T-helper 2 cell treated with Interferon-gamma antibody and Interleukin-4, amounts not matched to agents 5 μg/mL and 100 μg/mL, for 36 hours (primary cell): ENCODE results near the gene ASIC4.

Source experiments
- DNase-seq: peaks from one replicate; pipeline ENCODE4 v3.0.0; 2021; ENCODE audit warnings: low spot score
- H3K27ac Mint-ChIP-seq: one replicate; pipeline ENCODE4 v1.8.0; 2021; ENCODE audit warnings: mild to moderate bottlenecking, mixed read lengths
- H3K27me3 Mint-ChIP-seq: one replicate; pipeline ENCODE4 v1.8.0; 2021; ENCODE audit warnings: low read depth, mixed read lengths
- H3K36me3 Mint-ChIP-seq: one replicate; pipeline ENCODE4 v1.8.0; 2021; ENCODE audit warnings: low read depth, mixed read lengths
- H3K4me1 Mint-ChIP-seq: one replicate; pipeline ENCODE4 v1.8.0; 2021; ENCODE audit warnings: low read depth, mixed read lengths
- H3K4me3 Mint-ChIP-seq: one replicate; pipeline ENCODE4 v1.8.0; 2022; ENCODE audit warnings: mild to moderate bottlenecking, moderate library complexity, mixed read lengths
- H3K9me3 Mint-ChIP-seq: one replicate; pipeline ENCODE4 v1.8.0; 2021; ENCODE audit warnings: mixed read lengths

Gene ASIC4

GRCh38 chr2:219499058-219499307 is 15.3 kb upstream of the ASIC4 start:
- Mint-ChIP-seq H3K4me1 (peaks cover 32% of the 10 kb centered on the region), H3K27ac (peak overlapping the region; percentile 90), H3K9me3 (no peaks in the 10 kb centered on the region), H3K27me3 (peaks cover 39% of the 10 kb centered on the region), H3K4me3 (peak overlapping the region; percentile 94), H3K36me3 (peaks cover 9% of the 10 kb centered on the region)
- DNase-seq = no peak

DNA sequence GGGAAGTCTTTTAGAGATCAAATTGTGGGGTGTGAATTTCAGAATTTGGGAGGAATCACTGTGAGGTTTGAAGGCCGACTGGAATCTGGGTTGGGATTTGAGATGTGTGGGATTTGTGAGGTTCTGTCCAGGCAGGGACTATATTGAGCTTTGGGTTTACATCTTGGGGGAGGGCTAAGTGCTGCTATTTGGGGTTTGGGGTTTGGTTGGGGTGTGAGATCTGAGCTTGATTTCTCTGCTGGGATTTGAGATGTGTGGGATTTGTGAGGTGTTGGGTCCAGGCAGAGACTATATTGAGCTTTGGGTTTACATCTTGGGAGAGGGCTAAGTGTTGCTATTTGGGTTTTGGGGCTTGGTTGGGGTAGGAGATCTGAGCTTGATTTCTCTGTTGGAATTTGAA is 14.7 kb upstream of the ASIC4 start:
- Mint-ChIP-seq H3K27ac (peak overlapping the region; percentile 90), H3K9me3 (no peaks in the 10 kb centered on the region), H3K4me3 (peak overlapping the region; percentile 94)

DNA sequence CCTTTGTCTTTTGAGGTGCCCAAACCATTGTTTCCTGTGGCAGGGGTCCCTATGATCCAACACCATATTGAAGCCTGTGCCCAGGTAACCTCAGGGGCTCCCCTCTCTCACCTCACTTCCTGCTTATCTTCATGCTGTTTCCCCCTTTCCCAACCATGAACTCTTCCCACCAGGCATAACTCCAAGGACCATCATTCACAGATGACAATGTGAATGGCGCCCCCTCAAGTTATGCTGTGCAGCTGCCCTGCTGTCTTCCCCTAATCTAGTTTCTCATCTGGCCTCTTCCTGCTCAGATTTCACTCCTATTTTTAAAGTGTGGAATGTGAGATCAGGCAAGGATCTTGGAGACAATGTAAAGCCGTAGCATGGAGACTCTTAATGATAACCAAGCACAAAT is 14.1 kb upstream of the ASIC4 start:
- peaks cover 29% of the 10 kb centered on the region for H3K27me3 Mint-ChIP-seq
- peaks cover 11% of the 10 kb centered on the region for H3K36me3 Mint-ChIP-seq
- H3K4me1 Mint-ChIP-seq = peaks cover 32% of the 10 kb centered on the region
- peak overlapping the region; percentile 94 for H3K4me3 Mint-ChIP-seq
- no peaks in the 10 kb centered on the region for H3K9me3 Mint-ChIP-seq
- H3K27ac Mint-ChIP-seq = peak overlapping the region; percentile 32
- DNase-seq = no peak

More for the DNA sequence above, 14.7 kb upstream of the ASIC4 start:
- Mint-ChIP-seq H3K36me3 (peaks cover 11% of the 10 kb centered on the region), H3K4me1 (peaks cover 32% of the 10 kb centered on the region), H3K27me3 (peaks cover 34% of the 10 kb centered on the region)
- DNase-seq = no peak

GRCh38 chr2:219501849-219502248 is 12.4 kb upstream of the ASIC4 start:
- Mint-ChIP-seq H3K4me3 (no peak overlapping the region), H3K4me1 (peaks cover 28% of the 10 kb centered on the region), H3K27ac (peak overlapping the region; percentile 8), H3K9me3 (no peaks in the 10 kb centered on the region), H3K36me3 (peaks cover 14% of the 10 kb centered on the region), H3K27me3 (peaks cover 13% of the 10 kb centered on the region)
- no peak for DNase-seq

DNA sequence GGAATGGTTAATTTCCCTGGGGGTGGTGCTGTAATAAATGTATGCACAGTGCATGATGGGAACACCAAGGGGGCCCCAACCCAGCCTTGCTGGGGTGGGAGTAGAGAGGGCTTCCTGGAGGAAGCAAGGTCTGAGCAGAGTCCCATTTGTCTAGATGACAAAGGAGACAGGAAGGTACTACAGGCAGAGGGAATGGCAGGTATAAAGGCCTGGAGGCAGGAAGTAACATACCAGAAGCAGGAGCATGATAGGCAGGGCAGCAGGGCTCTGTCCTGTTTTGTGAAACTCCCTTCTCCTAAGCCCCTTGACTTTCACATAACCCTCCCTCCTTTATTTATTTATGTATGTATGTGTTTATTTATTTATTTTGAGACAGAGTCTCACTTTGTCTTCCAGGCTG is 11.7 kb upstream of the ASIC4 start:
- no peaks in the 10 kb centered on the region for H3K9me3 Mint-ChIP-seq
- H3K4me3 Mint-ChIP-seq = no peak overlapping the region
- peaks cover 14% of the 10 kb centered on the region for H3K36me3 Mint-ChIP-seq
- no peak overlapping the region for H3K27ac Mint-ChIP-seq
- peaks cover 6% of the 10 kb centered on the region for H3K27me3 Mint-ChIP-seq
- DNase-seq = no peak
- H3K4me1 Mint-ChIP-seq = peaks cover 24% of the 10 kb centered on the region

- Mint-ChIP-seq H3K4me1 (peaks cover 13% of the 10 kb centered on the region), H3K9me3 (no peaks in the 10 kb centered on the region), H3K27me3 (peaks cover 13% of the 10 kb centered on the region), H3K4me3 (no peak overlapping the region), H3K27ac (no peak overlapping the region), H3K36me3 (peaks cover 13% of the 10 kb centered on the region)
- no peak for DNase-seq
Observed at GRCh38 chr2:219505585-219505984, 8.7 kb upstream of the ASIC4 start.

- Mint-ChIP-seq H3K4me3 (no peak overlapping the region), H3K36me3 (peaks cover 10% of the 10 kb centered on the region), H3K27ac (no peak overlapping the region), H3K4me1 (peaks cover 11% of the 10 kb centered on the region), H3K9me3 (no peaks in the 10 kb centered on the region), H3K27me3 (peaks cover 20% of the 10 kb centered on the region)
- no peak for DNase-seq
Observed at GRCh38 chr2:219506153-219506801, 8.0 kb upstream of the ASIC4 start.

- Mint-ChIP-seq H3K4me1 (peaks cover 8% of the 10 kb centered on the region), H3K27ac (no peak overlapping the region), H3K4me3 (no peak overlapping the region), H3K9me3 (no peaks in the 10 kb centered on the region), H3K27me3 (peaks cover 26% of the 10 kb centered on the region), H3K36me3 (peaks cover 9% of the 10 kb centered on the region)
- no peak for DNase-seq
Observed at GRCh38 chr2:219506802-219507526, 7.3 kb upstream of the ASIC4 start.

- Mint-ChIP-seq H3K9me3 (no peaks in the 10 kb centered on the region), H3K27me3 (peaks cover 32% of the 10 kb centered on the region), H3K4me3 (no peak overlapping the region), H3K27ac (no peak overlapping the region), H3K36me3 (peaks cover 9% of the 10 kb centered on the region), H3K4me1 (peaks cover 6% of the 10 kb centered on the region)
- DNase-seq = no peak
Observed at GRCh38 chr2:219507581-219508443, 6.5 kb upstream of the ASIC4 start.

DNA sequence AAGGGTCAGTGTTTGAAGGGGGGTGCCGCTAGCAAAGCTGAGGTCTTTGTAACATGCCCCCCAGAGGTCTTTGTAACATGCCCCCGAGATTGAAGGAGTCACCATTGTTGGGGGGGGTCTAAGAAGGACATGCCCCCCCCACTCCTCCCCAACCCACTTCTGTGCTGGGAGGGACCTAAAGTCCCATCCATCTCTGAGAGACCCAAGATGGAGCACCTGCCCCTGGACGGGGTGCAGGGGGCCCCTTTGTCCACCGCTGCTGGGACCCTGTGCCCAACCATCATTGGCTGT is 5.9 kb upstream of the ASIC4 start:
- peaks cover 9% of the 10 kb centered on the region for H3K36me3 Mint-ChIP-seq

DNA sequence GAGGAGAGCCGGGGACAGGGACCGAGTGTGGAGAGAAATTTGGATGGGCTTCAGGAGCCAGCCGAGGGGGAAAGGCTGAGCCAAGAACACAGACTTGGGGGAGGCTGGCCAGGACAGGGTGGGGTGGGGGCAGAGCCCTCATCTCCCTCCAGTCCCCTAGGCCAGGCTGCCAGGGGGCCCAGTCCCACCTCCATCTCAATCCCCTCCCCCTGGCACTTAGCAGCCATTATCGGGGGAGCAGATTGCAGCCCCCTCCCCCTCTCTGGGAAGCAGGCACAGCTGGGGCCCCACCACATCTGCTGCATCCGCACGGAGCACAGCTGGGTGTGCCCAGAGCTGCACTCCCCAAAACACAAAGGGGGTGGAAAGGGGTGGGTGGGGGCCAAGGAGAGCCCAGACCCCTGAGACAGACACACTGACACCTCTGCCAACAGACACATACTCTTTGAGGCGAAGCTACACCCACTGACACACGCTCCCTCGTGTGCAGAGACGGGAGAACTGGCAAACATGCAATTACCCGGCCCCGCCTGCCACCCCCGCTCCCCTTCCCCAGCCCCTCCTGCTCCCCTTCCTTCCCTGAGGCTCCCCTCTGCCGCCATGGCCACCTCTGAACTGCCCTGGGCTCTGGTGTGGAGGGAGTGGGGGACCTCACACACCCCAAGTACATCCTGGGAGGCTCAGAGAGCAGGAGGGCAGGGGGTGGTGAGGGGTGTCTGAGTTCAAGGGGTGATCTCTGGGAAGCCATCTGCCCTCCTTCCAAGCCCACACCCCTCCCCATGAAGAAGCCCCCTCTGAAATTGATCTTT is 5.1 kb upstream of the ASIC4 start:
- Mint-ChIP-seq H3K4me1 (peaks cover 10% of the 10 kb centered on the region), H3K36me3 (peaks cover 5% of the 10 kb centered on the region), H3K4me3 (no peak overlapping the region), H3K27me3 (peaks cover 45% of the 10 kb centered on the region), H3K9me3 (no peaks in the 10 kb centered on the region), H3K27ac (no peak overlapping the region)
- no peak for DNase-seq

More for the DNA sequence above, 5.9 kb upstream of the ASIC4 start:
- Mint-ChIP-seq H3K27me3 (peaks cover 37% of the 10 kb centered on the region), H3K27ac (no peak overlapping the region), H3K4me3 (no peak overlapping the region), H3K4me1 (peaks cover 6% of the 10 kb centered on the region), H3K9me3 (no peaks in the 10 kb centered on the region)
- DNase-seq = no peak

- H3K27me3 Mint-ChIP-seq = peaks cover 48% of the 10 kb centered on the region
- H3K27ac Mint-ChIP-seq = no peak overlapping the region
- peak; percentile 28 for DNase-seq
- H3K36me3 Mint-ChIP-seq = peaks cover 3% of the 10 kb centered on the region
- H3K4me3 Mint-ChIP-seq = no peak overlapping the region
- peaks cover 11% of the 10 kb centered on the region for H3K4me1 Mint-ChIP-seq
- no peaks in the 10 kb centered on the region for H3K9me3 Mint-ChIP-seq
Observed at GRCh38 chr2:219509780-219510511, 4.3 kb upstream of the ASIC4 start.

- no peak overlapping the region for H3K4me3 Mint-ChIP-seq
- DNase-seq = no peak
- H3K36me3 Mint-ChIP-seq = peaks cover 3% of the 10 kb centered on the region
- H3K4me1 Mint-ChIP-seq = peaks cover 11% of the 10 kb centered on the region
- H3K27ac Mint-ChIP-seq = no peak overlapping the region
- peaks cover 54% of the 10 kb centered on the region for H3K27me3 Mint-ChIP-seq
- no peaks in the 10 kb centered on the region for H3K9me3 Mint-ChIP-seq
Observed at GRCh38 chr2:219510512-219511135, 3.7 kb upstream of the ASIC4 start.
